ENCODE measurements around the gene ATP2B3. TPM values are rescaled to one million over a fixed set of nuclear protein-coding genes. Genes with fewer than 3 reads are reported as not detected.

ATP2B3 gene
- total RNA-seq, 1 donor from 2014 or later = not detected

DNA sequence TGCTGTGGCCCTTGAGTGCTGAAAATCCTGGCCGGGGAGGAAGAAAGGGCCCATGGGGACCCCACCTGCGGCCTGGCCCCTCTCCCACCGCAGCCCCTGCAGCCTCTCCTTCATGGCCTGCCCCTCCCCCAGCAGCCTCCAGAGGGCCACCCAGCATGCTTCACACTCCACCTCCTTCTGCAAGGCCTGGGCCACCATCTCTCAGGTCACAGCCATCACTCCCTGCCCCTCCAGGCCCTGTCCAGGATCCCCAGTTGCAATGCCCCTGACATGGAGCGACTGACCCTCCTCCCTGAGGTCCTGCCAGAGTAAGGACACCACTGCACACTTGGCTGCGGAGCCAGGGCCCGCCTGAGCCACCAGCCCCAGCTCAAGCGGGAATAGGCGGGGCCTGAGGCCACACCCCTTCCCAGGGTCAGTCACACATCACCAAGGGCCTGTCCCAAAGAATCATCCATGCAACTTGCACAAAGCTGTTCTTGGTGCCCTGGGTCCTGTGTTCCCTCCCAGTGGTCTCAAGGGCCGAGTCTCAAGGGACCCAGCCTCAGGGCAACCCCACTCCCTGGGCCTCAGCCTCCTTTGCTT lies 48.6 kb downstream of the ATP2B3 start:
- no peak for DNase-seq (ENCODE audit: low read depth, low spot score)

DNA sequence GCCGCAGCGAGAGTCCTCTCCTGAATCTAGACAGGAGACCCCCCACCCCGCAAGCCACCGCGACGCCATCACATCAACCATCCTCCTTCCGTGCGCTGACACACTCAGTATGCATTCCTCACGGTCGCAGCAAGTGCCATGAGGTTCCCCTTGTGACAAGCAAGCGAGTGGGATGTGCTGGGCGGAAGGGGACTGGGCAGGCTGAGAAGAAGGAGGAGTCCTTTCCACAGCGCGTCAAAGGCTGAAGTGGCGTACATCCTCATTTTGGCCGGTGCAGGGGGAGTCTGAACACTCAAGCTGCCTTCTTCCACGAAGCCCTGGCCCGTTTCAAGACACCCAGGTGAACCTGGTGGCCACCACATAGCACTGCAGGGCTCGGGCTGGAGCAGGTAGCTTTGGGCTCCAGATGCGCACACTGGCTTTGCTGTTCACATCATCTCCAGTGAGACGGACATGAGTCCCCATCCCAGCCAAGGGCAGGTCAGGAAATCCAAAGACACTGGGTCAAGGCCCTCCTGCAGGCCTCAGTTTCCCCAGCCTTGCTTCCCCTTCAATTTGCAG lies 51.1 kb downstream of the ATP2B3 start:
- DNase-seq (ENCODE audit: low read depth, low spot score) = no peak

DNA sequence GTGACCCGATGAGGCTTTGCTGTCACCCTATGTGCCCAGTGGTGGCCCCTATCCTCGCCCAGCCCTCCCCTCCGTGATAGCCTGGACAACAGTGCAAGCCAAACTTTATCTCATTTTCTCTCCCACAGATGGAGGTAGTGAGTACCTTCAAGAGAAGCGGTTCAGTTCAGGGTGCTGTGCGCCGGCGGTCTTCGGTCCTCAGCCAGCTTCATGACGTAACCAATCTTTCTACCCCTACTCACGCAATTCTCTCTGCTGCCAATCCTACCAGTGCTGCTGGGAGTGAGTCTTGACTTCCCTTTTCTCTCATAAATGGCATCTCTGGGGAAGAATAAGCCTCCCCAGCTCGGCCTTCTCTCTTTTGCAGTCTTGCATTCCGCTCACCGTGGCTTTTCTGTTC lies 52.0 kb downstream of the ATP2B3 start:
- DNase-seq (ENCODE audit: low read depth, low spot score) = no peak

DNA sequence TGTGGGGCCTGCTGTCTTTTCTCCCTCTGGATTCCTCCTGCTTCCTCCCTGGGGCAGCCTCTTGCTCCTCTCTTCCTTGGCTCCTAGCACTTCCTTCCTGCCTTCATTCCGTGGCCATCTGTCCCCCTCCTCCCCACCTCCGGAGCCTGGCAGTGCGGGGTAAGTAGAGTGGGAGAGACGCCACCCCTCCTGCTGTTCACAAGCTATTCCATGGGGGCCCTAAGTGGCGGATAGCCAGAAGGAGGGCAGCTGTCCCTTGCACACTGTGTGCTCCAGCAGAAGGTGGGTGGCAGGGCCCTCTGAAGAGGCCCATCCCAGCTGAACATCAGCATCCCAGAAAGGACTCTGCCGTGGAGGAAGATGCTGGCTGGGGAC lies 54.1 kb downstream of the ATP2B3 start:
- no peak for DNase-seq (ENCODE audit: low read depth, low spot score)

DNA sequence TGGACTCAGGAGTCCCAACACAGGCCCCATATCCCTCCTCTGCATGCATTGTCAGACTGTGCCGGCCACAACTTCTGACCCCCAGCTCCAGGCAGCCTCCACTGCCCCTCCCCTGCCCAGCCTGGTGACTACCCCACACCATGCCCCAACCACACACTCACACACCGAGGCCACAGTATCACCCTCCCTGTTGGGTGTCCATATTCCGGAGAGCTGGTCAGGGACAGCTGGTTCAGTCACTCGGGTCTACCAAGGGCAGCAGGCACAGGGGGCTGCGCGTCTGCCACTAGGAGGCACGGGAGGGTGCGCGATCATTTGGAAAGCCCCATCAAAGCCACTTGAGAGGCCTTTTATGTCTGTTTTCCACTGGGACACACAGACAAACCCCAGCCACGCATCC lies 55.2 kb downstream of the ATP2B3 start:
- DNase-seq (ENCODE audit: low read depth, low spot score) = no peak

DNA sequence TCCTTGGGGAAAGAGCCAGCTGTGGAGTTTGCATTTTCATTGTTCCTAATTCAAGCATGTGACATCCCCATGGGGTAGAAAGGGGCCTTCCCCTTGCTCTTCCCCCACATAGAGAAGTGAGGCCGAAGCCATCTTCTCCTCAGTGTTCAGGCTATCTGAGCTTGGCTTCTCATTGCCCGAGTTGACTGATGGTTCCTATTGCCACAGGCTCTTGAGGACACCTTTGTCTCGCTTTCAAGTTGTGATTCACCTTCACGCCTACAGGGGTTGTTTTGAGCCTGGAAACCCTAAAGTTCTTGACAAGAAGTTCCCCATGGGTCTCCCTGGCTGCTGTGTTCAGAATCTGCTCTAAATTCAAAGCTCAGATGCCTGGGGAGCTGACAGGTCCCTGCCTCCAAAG lies 56.5 kb downstream of the ATP2B3 start:
- DNase-seq (ENCODE audit: low read depth, low spot score) = no peak

DNA sequence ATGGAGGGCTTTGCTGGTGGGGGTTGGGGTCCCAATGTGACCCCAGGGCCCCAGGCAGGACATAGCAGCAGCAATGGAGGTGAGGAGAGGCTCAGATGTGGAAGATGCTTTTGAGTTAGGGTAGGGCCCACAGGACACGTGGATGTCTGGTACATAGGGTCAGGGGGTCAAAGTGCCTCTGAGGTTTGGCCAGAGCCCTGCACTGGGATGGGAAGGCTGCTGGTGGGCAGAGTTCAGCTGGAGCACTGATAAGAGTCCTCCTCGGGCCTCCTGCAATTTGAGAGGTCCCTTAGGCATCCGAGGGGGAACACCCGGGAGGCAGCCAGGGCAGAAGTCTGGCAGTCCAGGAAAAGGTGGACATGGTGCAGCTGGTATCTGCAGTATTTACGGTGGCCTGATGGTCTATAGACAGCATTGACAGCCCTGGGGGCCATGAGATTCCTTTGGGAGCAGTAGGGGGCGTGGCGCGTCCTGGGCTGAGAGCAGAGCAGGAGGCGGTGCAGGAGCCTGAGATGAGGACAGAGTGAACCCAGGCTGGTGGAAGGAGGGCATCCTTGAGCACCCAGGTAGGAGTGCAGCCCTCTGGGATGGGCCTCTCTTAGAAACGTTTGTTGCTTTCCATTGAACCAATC lies 58.9 kb downstream of the ATP2B3 start:
- DNase-seq (ENCODE audit: low read depth, low spot score) = no peak

DNA sequence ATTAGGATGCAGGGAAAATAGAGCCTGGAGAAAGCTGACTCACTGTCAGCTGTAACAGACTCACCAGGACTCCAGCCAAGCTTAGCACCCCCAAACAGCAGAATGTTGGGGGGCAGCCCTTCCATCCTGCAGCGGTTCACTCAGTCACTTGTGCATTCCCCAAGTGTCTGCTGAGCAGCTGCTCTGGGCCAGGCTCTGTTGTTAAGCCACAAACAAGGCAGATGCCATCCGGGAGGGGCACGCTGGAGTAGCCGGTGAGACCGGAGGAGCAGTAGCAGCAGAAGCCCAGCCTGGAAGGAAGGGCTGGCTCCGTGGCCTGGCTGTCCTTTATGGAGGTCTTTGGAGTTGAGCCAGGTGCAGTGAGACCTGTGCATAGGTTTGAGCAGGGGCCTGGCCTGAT lies 59.5 kb downstream of the ATP2B3 start:
- no peak for DNase-seq (ENCODE audit: low read depth, low spot score)

DNA sequence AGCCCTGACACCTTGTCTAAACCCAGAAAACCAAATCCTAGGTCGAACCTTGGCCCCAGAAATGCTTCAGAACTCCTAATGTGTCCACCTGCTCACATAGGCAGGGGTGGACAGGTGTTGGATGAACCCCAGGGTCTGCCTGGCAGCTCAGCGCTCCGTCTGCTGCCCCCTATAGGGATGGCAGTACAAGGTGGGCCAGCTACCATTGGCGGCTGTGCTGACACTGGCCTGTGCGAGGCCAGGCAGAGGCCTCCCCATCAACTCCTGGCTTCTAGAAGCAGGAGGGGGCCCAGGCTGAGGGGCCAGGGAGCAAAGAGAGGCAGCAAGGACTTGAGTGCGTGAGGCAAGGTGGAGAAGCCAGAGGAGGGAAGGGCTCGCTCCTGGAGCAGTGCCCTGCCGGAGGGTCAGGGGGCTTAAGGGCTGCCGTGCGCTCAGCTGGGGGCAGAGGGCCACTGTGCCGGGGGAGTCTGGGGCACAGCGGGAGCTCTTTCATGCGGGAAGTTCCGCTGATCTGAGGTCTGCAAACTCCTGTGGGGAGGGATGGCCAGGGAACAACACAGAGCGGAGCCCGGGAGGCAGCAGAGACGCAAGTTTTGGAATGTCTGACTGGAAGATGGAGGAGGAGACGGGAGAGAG lies 60.9 kb downstream of the ATP2B3 start:
- DNase-seq (ENCODE audit: low read depth, low spot score) = no peak

DNA sequence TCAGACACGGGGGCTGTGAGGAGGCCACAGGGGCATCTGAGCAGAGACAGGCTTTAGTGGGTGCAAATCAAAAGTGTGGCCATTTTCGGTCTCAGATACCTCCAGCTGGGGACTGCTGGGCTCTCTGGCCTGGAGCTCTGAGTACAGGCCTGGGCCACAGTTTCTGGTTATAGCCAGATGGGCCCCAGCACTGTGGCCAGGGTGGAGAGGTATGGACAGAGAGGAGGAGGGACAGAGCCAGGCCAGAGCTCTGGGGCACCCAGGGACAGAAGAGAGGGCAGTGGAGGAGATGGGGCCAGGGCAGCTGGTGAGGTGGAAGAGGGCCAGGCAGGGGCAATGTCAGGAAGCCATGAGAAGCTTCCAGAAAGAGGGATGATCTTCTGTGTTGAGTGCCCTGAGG lies 61.4 kb downstream of the ATP2B3 start:
- DNase-seq (ENCODE audit: low read depth, low spot score) = no peak

DNA sequence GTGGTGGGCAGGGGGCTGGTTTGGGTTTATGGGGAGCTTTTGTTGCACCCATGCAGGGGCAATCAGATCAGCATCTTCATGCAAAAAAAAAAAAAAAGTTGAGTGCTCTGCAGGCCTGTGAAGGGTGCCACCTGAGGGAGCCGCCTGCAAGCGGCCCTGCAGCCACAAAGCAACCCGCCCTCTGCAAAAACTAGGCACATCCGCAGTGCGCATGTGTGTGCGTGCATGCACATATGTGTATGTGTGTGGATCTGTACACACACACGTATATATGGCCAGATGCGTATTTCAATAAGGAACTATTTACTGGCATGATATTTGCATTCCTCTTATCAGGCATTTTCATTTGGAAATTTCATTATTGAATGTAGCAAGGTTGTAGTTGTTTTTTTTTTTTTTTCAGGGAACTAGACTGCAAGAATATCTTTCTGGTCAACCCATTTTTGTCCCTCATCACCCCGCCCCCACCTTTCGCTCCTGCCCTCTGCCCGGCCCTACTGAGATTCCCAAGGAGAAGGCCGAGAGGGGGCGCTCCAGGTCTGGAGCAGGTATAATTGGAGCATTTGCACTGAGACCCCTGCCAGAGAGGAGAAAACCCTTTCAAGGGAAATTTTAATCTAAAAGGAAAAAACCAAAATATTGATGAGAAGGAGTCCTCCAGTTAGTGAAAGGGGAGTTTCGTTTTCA lies 63.4 kb downstream of the ATP2B3 start:
- DNase-seq (ENCODE audit: low read depth, low spot score) = no peak

DNA sequence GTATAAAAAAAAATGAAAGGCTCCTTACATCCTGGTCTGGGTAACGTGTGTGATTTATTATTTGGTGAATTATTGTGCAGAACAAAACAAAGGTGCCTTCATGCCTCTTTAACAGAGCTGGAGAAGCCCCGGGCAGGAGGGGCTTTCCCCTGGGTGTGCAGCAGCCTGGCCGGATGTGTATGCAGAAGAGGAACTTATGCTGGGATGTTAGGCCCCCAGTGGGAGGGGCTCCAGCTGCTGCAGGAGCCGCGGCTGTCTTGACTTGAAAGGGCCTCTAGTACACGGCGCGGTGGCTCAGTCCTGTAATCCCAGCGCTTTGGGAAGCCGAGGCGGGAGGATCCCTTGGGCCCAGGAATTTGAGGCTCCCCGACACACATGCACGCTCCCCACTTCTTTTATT lies 65.5 kb downstream of the ATP2B3 start:
- no peak for DNase-seq (ENCODE audit: low read depth, low spot score)

DNA sequence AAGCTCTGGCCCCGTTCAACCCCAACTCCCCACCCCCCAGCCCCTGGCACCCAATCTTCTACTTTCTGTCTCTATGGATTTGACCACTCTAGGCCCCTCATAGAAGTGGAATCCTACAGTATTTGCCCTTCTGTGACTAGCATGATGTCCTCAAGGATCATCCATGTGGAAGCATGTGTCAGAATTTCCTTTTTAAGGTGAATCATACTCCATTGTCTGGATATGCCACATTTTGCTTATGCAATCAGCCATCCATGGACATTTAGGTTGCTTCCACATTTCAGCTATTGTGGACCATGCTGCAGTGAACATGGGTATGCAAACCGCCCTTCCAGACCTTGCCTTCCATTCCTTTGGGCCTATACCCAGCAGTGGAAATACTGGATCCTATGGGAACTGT lies 66.0 kb downstream of the ATP2B3 start:
- no peak for DNase-seq (ENCODE audit: low read depth, low spot score)

DNA sequence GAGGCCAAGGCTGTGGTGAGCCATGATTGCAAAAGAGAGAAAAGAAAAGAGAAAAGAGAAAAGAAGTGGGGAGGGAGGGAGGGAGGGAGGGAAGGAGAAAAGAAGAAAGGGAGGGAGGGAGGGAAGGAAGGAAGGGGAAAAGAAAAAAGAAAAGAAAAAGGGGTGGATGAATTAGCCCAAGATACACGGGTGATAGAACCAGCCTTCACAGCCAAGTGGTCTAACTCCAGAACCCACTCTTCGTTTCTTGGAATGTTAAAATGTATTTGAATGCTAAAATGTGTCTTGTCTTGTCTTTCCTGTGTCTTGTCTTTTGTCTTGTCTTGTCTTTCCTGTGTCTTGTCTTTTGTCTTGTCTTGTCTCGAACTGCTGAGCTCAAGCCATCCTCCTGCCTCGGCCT lies 68.4 kb downstream of the ATP2B3 start:
- no peak for DNase-seq (ENCODE audit: low read depth, low spot score)

DNA sequence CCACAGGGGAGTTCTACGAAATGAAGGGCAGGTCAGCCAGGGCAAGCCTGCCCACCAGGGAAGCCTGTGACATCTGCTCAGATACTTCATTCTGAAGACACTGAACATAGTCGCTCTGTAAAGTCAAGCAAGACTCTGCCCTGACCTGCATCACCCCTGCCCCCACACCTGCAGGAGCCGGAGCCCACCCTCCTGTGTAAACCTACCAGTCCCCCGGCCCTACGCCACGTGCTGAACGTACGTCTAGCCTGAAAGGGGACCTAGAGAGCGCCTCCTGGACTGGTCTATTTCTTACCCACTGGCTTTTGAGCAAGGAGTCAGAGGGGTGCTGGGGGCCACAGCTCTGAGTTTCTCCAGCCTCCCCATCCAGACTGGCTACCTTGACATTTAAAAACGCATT lies 69.9 kb downstream of the ATP2B3 start:
- DNase-seq (ENCODE audit: low read depth, low spot score) = no peak

DNA sequence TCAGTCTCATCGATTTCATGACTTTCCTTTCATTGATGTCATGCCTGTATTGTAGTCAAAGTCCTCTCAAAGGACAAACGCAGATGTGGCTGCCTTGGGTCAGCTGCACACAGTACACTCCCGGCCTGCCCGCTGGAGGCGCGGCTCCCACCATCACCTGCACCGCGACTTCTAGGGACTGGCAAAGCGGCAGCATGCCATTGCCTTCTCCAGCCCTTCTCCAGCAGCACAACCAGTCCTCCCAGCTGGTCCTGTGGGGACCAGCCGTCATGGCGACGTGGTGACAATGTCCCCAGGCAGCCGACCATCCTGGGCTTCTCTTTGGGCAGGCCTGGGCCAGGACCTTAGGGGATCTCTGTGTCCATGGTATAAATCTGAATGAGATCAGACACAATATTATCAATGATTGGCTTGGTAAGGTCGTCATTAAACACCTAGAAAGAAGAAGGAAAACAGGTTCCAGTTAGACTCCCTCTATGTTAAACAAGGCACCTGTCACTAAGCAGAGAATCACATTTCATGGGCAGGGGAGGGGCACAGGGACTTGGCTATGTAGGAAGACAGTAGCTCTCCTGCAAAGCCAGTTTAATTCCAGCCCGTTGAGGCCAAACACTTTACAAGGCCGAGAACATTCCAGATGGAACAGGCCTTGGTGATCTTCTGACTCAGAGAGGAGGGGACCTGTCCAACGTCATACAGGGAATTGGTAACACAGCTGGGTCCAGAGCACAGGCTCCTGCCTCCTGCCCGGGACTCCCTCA lies 70.8 kb downstream of the ATP2B3 start:
- no peak for DNase-seq (ENCODE audit: low read depth, low spot score)

DNA sequence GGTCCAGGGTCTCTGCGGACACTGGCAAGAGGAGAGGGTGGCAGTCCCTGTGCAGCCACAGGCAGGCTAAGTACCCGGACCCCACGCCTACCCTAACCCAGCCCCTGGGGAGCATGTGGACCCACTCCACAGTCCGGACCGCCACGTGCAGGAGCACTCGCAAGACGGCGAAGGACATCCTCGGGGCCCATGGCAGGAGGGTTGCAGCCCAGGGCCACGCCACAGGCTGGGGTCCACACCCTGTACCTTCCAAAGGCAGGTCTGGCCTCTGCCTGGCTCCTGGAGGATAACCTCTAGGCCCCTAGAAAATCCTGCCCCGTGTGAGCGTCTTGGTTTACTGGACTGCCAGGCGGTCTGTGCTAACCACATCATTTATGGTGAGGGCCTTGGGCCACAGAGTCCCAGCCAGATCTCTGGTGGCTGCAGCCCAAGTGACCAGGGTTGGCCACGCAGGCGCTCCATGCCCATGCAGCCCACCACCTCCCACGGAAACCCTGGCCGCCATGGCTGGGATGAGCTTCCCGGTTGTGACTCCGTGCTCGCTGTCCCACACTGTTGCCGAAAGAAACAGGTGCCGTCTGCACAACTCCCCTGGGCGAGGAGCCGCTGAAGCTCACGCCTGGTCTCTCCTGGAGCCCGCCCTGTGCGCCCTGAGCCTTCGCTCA lies 71.5 kb downstream of the ATP2B3 start:
- no peak for DNase-seq (ENCODE audit: low read depth, low spot score)

DNA sequence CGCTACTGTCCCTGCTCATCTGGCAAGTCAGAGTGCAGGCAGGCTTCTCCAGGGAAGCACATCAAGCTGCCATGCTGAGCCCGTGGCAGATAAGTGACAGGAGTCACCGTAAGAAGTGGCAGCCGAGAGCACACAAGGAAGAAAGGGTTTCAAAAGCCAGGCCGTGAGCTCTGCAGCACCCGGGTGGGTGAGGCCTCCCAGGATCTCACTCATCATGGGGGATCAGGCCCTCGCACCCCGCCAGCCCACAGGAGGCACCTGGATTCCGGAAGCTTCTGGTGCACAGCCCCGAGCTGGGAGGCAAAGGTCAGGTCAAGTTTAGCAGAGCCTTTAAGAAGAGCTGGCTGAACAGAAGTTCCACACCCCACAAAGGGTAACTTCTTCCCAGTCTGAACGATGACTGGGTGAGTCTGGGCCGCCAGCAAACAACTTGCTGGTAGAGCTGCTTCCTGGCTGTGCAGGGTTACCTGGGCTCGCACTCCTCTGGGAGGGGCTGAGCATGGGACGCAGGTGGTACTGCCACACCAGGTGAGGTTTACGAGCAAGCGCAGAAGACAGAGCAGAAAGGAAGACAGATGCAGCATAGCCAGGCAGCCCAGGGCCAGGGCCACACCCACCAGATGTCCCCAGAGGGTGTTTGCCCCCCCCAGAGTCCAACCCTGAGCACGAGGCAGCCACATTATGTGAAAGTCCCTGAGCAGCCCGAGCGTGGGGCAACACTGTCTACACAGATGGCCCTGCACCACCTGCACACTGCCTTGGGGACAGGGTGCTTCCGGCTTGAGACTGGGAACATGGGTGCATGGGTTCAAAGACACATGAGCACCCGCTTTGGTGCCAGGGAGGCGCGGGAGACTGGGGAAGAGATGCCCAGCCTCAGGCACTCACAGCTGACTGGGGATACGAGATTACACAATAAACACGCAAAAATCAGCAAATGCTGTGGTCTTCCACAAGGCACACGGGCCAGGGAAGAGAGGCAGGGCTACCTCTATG lies 73.8 kb downstream of the ATP2B3 start:
- DNase-seq (ENCODE audit: low read depth, low spot score) = no peak

DNA sequence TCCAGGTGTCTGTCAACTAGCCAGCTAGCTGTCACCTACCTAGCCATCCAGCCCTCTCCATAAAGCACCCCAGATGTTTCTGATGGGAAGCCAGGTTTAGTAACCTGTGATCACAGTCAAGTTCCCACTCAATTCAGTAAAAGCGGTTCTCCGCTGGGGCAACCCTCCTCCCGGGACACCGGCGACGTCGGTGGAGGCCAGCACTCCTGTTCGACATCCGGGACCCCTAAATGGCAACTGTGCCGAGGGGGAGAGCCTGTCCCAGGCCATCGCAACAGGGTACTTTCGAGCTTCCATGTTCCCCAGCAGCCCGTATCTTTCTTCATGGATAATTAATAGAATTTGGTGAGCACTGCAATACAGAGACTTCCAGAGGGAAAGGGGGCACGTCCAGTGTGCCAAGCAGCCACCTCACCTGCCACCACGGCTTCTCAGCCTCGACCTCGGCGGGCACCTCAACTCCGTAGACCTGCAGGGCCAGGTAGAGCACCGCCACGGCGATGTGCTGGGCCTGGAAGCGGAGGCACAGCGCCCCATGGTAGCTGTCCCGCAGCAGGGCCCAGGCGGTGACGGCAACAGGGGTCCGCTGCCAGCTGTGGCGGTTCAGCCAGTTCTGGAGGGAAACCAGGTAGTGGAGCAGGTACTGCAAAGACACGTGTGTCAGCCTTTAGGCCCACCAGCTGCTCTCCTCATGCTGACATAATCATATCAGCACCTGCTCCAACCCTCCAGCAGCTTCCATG lies 74.8 kb downstream of the ATP2B3 start:
- DNase-seq (ENCODE audit: low read depth, low spot score) = no peak
